Endothelial cell (in vitro differentiated cells): ENCODE measurements around the gene NRXN3. TPM values are rescaled to one million over a fixed set of nuclear protein-coding genes. Genes with fewer than 3 reads are reported as not detected.

Source experiments
- DNase-seq: peaks from one replicate; pipeline ENCODE4 v3.0.0; 2021; ENCODE audit warnings: low spot score
- H3K27ac Mint-ChIP-seq: one replicate; pipeline ENCODE4 v1.8.0; 2021; ENCODE audit warnings: mixed read lengths, inconsistent platforms; ENCODE audit not compliant: unreplicated experiment
- H3K27me3 Mint-ChIP-seq: one replicate; pipeline ENCODE4 v1.8.0; 2021; ENCODE audit warnings: mild to moderate bottlenecking, moderate library complexity, mixed read lengths, inconsistent platforms; ENCODE audit not compliant: unreplicated experiment
- H3K36me3 Mint-ChIP-seq: one replicate; pipeline ENCODE4 v1.8.0; 2021; ENCODE audit warnings: mild to moderate bottlenecking, low read depth, mixed read lengths, inconsistent platforms; ENCODE audit not compliant: unreplicated experiment
- H3K4me1 Mint-ChIP-seq: one replicate; pipeline ENCODE4 v1.8.0; 2021; ENCODE audit warnings: mild to moderate bottlenecking, mixed read lengths, inconsistent platforms; ENCODE audit not compliant: unreplicated experiment
- H3K4me3 Mint-ChIP-seq: one replicate; pipeline ENCODE4 v1.8.0; 2021; ENCODE audit warnings: mild to moderate bottlenecking, mixed read lengths, inconsistent platforms; ENCODE audit not compliant: unreplicated experiment
- H3K9me3 Mint-ChIP-seq: one replicate; pipeline ENCODE4 v1.8.0; 2021; ENCODE audit warnings: mixed read lengths, inconsistent platforms; ENCODE audit not compliant: unreplicated experiment
- CTCF ChIP-seq: fragments of 200-600 bp; sonication (generic); IDR thresholded peaks from one replicate; pipeline ENCODE4 v1.5.0; 2021; ENCODE audit warnings: antibody characterized with exemption; ENCODE audit not compliant: unreplicated experiment
- total RNA-seq: library from RNA; stranded (reverse); fragmentation: NEBNext Ultra II Directional; extraction: Animal tissue kit (Norgen Biotek cat#: 25700); gene quantifications from one replicate; pipeline ENCODE4 v1.2.1, GENCODE V29; 2021; ENCODE audit not compliant: unreplicated experiment

Gene NRXN3
- total RNA-seq, 1 donor from 2014 or later = 2.3 TPM

- H3K27me3 Mint-ChIP-seq = no peaks in the 10 kb centered on the region
- H3K4me1 Mint-ChIP-seq = no peaks in the 10 kb centered on the region
- no peak overlapping the region for H3K27ac Mint-ChIP-seq
- no peak overlapping the region for H3K4me3 Mint-ChIP-seq
- no peak for TF ChIP-seq CTCF
- H3K9me3 Mint-ChIP-seq = no peaks in the 10 kb centered on the region
- no peaks in the 10 kb centered on the region for H3K36me3 Mint-ChIP-seq
- DNase-seq = no peak
These were observed 121.8 kb downstream of the NRXN3 start for GRCh38 chr14:78292003-78292402.

GRCh38 chr14:78297858-78298257, 127.7 kb downstream of the NRXN3 start:
- Mint-ChIP-seq H3K9me3 (no peaks in the 10 kb centered on the region), H3K36me3 (no peaks in the 10 kb centered on the region), H3K27ac (no peak overlapping the region), H3K4me3 (no peak overlapping the region), H3K27me3 (no peaks in the 10 kb centered on the region), H3K4me1 (peaks cover 15% of the 10 kb centered on the region)
- TF ChIP-seq CTCF = no peak
- no peak for DNase-seq

- Mint-ChIP-seq H3K27ac (no peak overlapping the region), H3K9me3 (no peaks in the 10 kb centered on the region), H3K4me3 (no peak overlapping the region), H3K27me3 (no peaks in the 10 kb centered on the region), H3K4me1 (peaks cover 16% of the 10 kb centered on the region), H3K36me3 (no peaks in the 10 kb centered on the region)
- TF ChIP-seq CTCF = no peak
- no peak for DNase-seq
These were observed 128.1 kb downstream of the NRXN3 start for GRCh38 chr14:78298298-78298697.

GRCh38 chr14:78302841-78303240, 132.7 kb downstream of the NRXN3 start:
- H3K36me3 Mint-ChIP-seq = no peaks in the 10 kb centered on the region
- H3K4me3 Mint-ChIP-seq = no peak overlapping the region
- no peak for TF ChIP-seq CTCF
- no peaks in the 10 kb centered on the region for H3K9me3 Mint-ChIP-seq
- H3K27ac Mint-ChIP-seq = no peak overlapping the region
- no peaks in the 10 kb centered on the region for H3K27me3 Mint-ChIP-seq
- DNase-seq = no peak
- H3K4me1 Mint-ChIP-seq = peaks cover 16% of the 10 kb centered on the region

- no peak for DNase-seq
- peaks cover 3% of the 10 kb centered on the region for H3K4me1 Mint-ChIP-seq
- no peak overlapping the region for H3K4me3 Mint-ChIP-seq
- H3K27me3 Mint-ChIP-seq = peaks cover 2% of the 10 kb centered on the region
- no peak overlapping the region for H3K27ac Mint-ChIP-seq
- TF ChIP-seq CTCF = no peak
- H3K9me3 Mint-ChIP-seq = no peaks in the 10 kb centered on the region
- no peaks in the 10 kb centered on the region for H3K36me3 Mint-ChIP-seq
These were observed 137.5 kb downstream of the NRXN3 start for GRCh38 chr14:78307671-78308070.
